ENCODE results near the gene WHRN. TPM values are rescaled to one million over a fixed set of nuclear protein-coding genes. Genes with fewer than 3 reads are reported as not detected.

WHRN gene
- total and polyA plus RNA-seq, 2 experiments from 2014 or later = 8.3 to 8.9 TPM

DNA sequence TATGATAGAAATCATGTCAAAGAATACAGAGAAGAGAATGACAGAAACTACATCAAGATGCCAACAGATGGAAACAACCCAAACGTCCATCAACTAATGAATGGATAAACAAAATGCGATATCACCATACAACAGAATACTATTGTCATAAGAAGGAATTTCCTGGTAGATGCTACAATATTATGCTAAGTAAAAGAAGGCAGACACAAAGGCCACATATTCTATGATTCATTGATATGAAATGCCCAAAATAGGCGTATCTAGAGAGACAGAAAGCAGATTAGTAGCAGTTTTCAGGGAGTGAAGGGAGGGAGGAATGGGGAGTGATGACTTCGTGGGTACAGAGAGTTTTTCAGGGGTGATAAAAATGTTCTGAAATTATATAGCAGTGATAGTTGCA is 59.2 kb downstream of the WHRN start (continued):
- no peak for TF ChIP-seq CTCF (conservative IDR thresholded peaks at IDR 0.05; ENCODE audit: low read depth in 2 of 2)
- no peak for TF ChIP-seq REST (IDR thresholded peaks at IDR 0.05; ENCODE audit: unreplicated experiment)

GRCh38 chr9:114445616-114446015 is 59.7 kb downstream of the WHRN start:
- H3K27me3 Mint-ChIP-seq (ENCODE audit: insufficient read depth, low read depth, poor library complexity) = no peaks in the 10 kb centered on the region
- peaks cover 11% of the 10 kb centered on the region for H3K4me1 ChIP-seq (ENCODE audit: insufficient read depth)
- peaks cover 6% of the 10 kb centered on the region for H3K4me1 Mint-ChIP-seq
- no peak overlapping the region for H3K27ac ChIP-seq (ENCODE audit: low read depth)
- no peaks in the 10 kb centered on the region for H3K79me2 ChIP-seq (replicated peaks; ENCODE audit: insufficient read depth)
- no peak overlapping the region for H3K4me3 Mint-ChIP-seq
- H2AFZ ChIP-seq = no peak overlapping the region
- DNase-seq (ENCODE audit: low spot score) (no peak), ATAC-seq (no peak)
- no peaks in the 10 kb centered on the region for H3K27me3 ChIP-seq (ENCODE audit: insufficient read depth)
- no peaks in the 10 kb centered on the region for H4K20me1 ChIP-seq (replicated peaks; ENCODE audit: insufficient read depth)
- H3K36me3 Mint-ChIP-seq (ENCODE audit: low read depth) = no peaks in the 10 kb centered on the region
- no peaks in the 10 kb centered on the region for H3K36me3 ChIP-seq (ENCODE audit: insufficient read depth)
- no peak overlapping the region for H3K4me3 ChIP-seq
- no peaks in the 10 kb centered on the region for H3K9me2 ChIP-seq (ENCODE audit: insufficient read depth)
- no peaks in the 10 kb centered on the region for H3F3A ChIP-seq (replicated peaks; ENCODE audit: low read depth)
- H3K9me3 Mint-ChIP-seq = no peaks in the 10 kb centered on the region
- no peak overlapping the region for H3K4me2 ChIP-seq
- H3K27ac Mint-ChIP-seq = no peak overlapping the region
- TF ChIP-seq REST (IDR thresholded peaks at IDR 0.05; ENCODE audit: unreplicated experiment) (no peak), POLR2AphosphoS5 (IDR thresholded peaks at IDR 0.05; ENCODE audit: low read depth) (no peak), JUNB (IDR thresholded peaks at IDR 0.05; ENCODE audit: unreplicated experiment) (no peak), CREB1 (CRISPR knock-in tag; IDR thresholded peaks at IDR 0.05; ENCODE audit: low read depth) (no peak), STAT1 (IDR thresholded peaks at IDR 0.05; ENCODE audit: unreplicated experiment) (no peak), ZNF114 (CRISPR knock-in tag; IDR thresholded peaks at IDR 0.05) (no peak), EZH2 (IDR thresholded peaks at IDR 0.05; ENCODE audit: low read depth, unreplicated experiment) (no peak)
- TF ChIP-seq, protein P1, sequence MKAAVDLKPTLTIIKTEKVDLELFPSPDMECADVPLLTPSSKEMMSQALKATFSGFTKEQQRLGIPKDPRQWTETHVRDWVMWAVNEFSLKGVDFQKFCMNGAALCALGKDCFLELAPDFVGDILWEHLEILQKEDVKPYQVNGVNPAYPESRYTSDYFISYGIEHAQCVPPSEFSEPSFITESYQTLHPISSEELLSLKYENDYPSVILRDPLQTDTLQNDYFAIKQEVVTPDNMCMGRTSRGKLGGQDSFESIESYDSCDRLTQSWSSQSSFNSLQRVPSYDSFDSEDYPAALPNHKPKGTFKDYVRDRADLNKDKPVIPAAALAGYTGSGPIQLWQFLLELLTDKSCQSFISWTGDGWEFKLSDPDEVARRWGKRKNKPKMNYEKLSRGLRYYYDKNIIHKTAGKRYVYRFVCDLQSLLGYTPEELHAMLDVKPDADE (IDR thresholded peaks at IDR 0.05) = no peak

Data from GM23338 (cell line).